Measurements from ENCODE around the gene KIF14.
"Not testable (repeated sequence)": the region's sequence is repeated elsewhere in the genome, so short reads cannot be mapped to it uniquely, and the experiment has no call there.

KIF14 gene

GRCh38 chr1:200564319-200564718 lies 56.2 kb downstream of the KIF14 start:
- H3K9me3 ChIP-seq (ENCODE audit: control insufficient read depth, low read length), result no peaks in the 10 kb centered on the region

GRCh38 chr1:200561856-200562214 lies 58.7 kb downstream of the KIF14 start:
- Histone ChIP-seq H3K27me3 (ENCODE audit: control insufficient read depth, insufficient read depth, low read length) (no peaks in the 10 kb centered on the region), H3K9ac (ENCODE audit: low read length) (no peak overlapping the region), H3K4me1 (ENCODE audit: control insufficient read depth, insufficient read depth, low read length) (peaks cover 5% of the 10 kb centered on the region), H3K9me3 (ENCODE audit: control insufficient read depth, low read length) (no peaks in the 10 kb centered on the region), H3K36me3 (ENCODE audit: control insufficient read depth, insufficient read depth, low read length) (no peaks in the 10 kb centered on the region), H3K4me3 (ENCODE audit: low read length) (no peak overlapping the region)

More at GRCh38 chr1:200564319-200564718, 56.2 kb downstream of the KIF14 start:
- no peak overlapping the region for H3K9ac ChIP-seq (ENCODE audit: low read length)
- H3K4me3 ChIP-seq (ENCODE audit: low read length), result no peak overlapping the region
- peaks cover 5% of the 10 kb centered on the region for H3K4me1 ChIP-seq (ENCODE audit: control insufficient read depth, insufficient read depth, low read length)
- H3K27me3 ChIP-seq (ENCODE audit: control insufficient read depth, insufficient read depth, low read length), result no peaks in the 10 kb centered on the region
- H3K36me3 ChIP-seq (ENCODE audit: control insufficient read depth, insufficient read depth, low read length), result no peaks in the 10 kb centered on the region

- no peaks in the 10 kb centered on the region for H3K4me1 ChIP-seq (ENCODE audit: control insufficient read depth, insufficient read depth, low read length)
- H3K9me3 ChIP-seq (ENCODE audit: control insufficient read depth, low read length), result no peaks in the 10 kb centered on the region
- no peaks in the 10 kb centered on the region for H3K36me3 ChIP-seq (ENCODE audit: control insufficient read depth, insufficient read depth, low read length)
- no peak overlapping the region for H3K4me3 ChIP-seq (ENCODE audit: low read length)
- no peaks in the 10 kb centered on the region for H3K27me3 ChIP-seq (ENCODE audit: control insufficient read depth, insufficient read depth, low read length)
- no peak overlapping the region for H3K9ac ChIP-seq (ENCODE audit: low read length)
Measured at GRCh38 chr1:200558866-200559459, 61.6 kb downstream of the KIF14 start.

- Histone ChIP-seq H3K9ac (ENCODE audit: low read length) (no peak overlapping the region), H3K9me3 (ENCODE audit: control insufficient read depth, low read length) (no peaks in the 10 kb centered on the region), H3K4me3 (ENCODE audit: low read length) (no peak overlapping the region), H3K4me1 (ENCODE audit: control insufficient read depth, insufficient read depth, low read length) (no peaks in the 10 kb centered on the region), H3K27me3 (ENCODE audit: control insufficient read depth, insufficient read depth, low read length) (no peaks in the 10 kb centered on the region), H3K36me3 (ENCODE audit: control insufficient read depth, insufficient read depth, low read length) (no peaks in the 10 kb centered on the region)
Measured at GRCh38 chr1:200556002-200556401, 64.5 kb downstream of the KIF14 start.

- H3K4me1 ChIP-seq (ENCODE audit: control insufficient read depth, insufficient read depth, low read length); H3K9me3 ChIP-seq (ENCODE audit: control insufficient read depth, low read length); H3K9ac ChIP-seq (ENCODE audit: low read length); H3K27me3 ChIP-seq (ENCODE audit: control insufficient read depth, insufficient read depth, low read length); H3K4me3 ChIP-seq (ENCODE audit: low read length); H3K36me3 ChIP-seq (ENCODE audit: control insufficient read depth, insufficient read depth, low read length): not testable (repeated sequence)
Measured at GRCh38 chr1:200552737-200553136, 67.8 kb downstream of the KIF14 start.

- Histone ChIP-seq H3K27me3 (ENCODE audit: control insufficient read depth, insufficient read depth, low read length) (no peaks in the 10 kb centered on the region), H3K9ac (ENCODE audit: low read length) (no peak overlapping the region), H3K4me3 (ENCODE audit: low read length) (no peak overlapping the region), H3K36me3 (ENCODE audit: control insufficient read depth, insufficient read depth, low read length) (no peaks in the 10 kb centered on the region), H3K9me3 (ENCODE audit: control insufficient read depth, low read length) (no peaks in the 10 kb centered on the region), H3K4me1 (ENCODE audit: control insufficient read depth, insufficient read depth, low read length) (no peaks in the 10 kb centered on the region)
Measured at GRCh38 chr1:200550367-200550766, 70.2 kb downstream of the KIF14 start.

GRCh38 chr1:200547386-200547785 lies 73.2 kb downstream of the KIF14 start:
- Histone ChIP-seq H3K4me3 (ENCODE audit: low read length) (no peak overlapping the region), H3K4me1 (ENCODE audit: control insufficient read depth, insufficient read depth, low read length) (no peaks in the 10 kb centered on the region), H3K27me3 (ENCODE audit: control insufficient read depth, insufficient read depth, low read length) (no peaks in the 10 kb centered on the region), H3K36me3 (ENCODE audit: control insufficient read depth, insufficient read depth, low read length) (no peaks in the 10 kb centered on the region), H3K9me3 (ENCODE audit: control insufficient read depth, low read length) (no peaks in the 10 kb centered on the region), H3K9ac (ENCODE audit: low read length) (no peak overlapping the region)

GRCh38 chr1:200546577-200546976 lies 74.0 kb downstream of the KIF14 start:
- Histone ChIP-seq H3K4me3 (ENCODE audit: low read length) (no peak overlapping the region), H3K36me3 (ENCODE audit: control insufficient read depth, insufficient read depth, low read length) (no peaks in the 10 kb centered on the region), H3K9me3 (ENCODE audit: control insufficient read depth, low read length) (no peaks in the 10 kb centered on the region), H3K4me1 (ENCODE audit: control insufficient read depth, insufficient read depth, low read length) (no peaks in the 10 kb centered on the region), H3K9ac (ENCODE audit: low read length) (no peak overlapping the region), H3K27me3 (ENCODE audit: control insufficient read depth, insufficient read depth, low read length) (no peaks in the 10 kb centered on the region)

GRCh38 chr1:200542162-200542561 lies 78.4 kb downstream of the KIF14 start:
- no peak overlapping the region for H3K9ac ChIP-seq (ENCODE audit: low read length)
- no peaks in the 10 kb centered on the region for H3K36me3 ChIP-seq (ENCODE audit: control insufficient read depth, insufficient read depth, low read length)
- no peaks in the 10 kb centered on the region for H3K4me1 ChIP-seq (ENCODE audit: control insufficient read depth, insufficient read depth, low read length)
- no peak overlapping the region for H3K4me3 ChIP-seq (ENCODE audit: low read length)
- no peaks in the 10 kb centered on the region for H3K9me3 ChIP-seq (ENCODE audit: control insufficient read depth, low read length)
- no peaks in the 10 kb centered on the region for H3K27me3 ChIP-seq (ENCODE audit: control insufficient read depth, insufficient read depth, low read length)

GRCh38 chr1:200540281-200540680 lies 80.3 kb downstream of the KIF14 start:
- Histone ChIP-seq H3K36me3 (ENCODE audit: control insufficient read depth, insufficient read depth, low read length) (no peaks in the 10 kb centered on the region), H3K4me3 (ENCODE audit: low read length) (no peak overlapping the region), H3K27me3 (ENCODE audit: control insufficient read depth, insufficient read depth, low read length) (no peaks in the 10 kb centered on the region), H3K9ac (ENCODE audit: low read length) (no peak overlapping the region), H3K4me1 (ENCODE audit: control insufficient read depth, insufficient read depth, low read length) (peaks cover 4% of the 10 kb centered on the region), H3K9me3 (ENCODE audit: control insufficient read depth, low read length) (no peaks in the 10 kb centered on the region)

- H3K9ac ChIP-seq (ENCODE audit: low read length), result no peak overlapping the region
- H3K27me3 ChIP-seq (ENCODE audit: control insufficient read depth, insufficient read depth, low read length), result no peaks in the 10 kb centered on the region
- no peaks in the 10 kb centered on the region for H3K9me3 ChIP-seq (ENCODE audit: control insufficient read depth, low read length)
- H3K36me3 ChIP-seq (ENCODE audit: control insufficient read depth, insufficient read depth, low read length), result no peaks in the 10 kb centered on the region
- H3K4me1 ChIP-seq (ENCODE audit: control insufficient read depth, insufficient read depth, low read length), result peaks cover 5% of the 10 kb centered on the region
- H3K4me3 ChIP-seq (ENCODE audit: low read length), result no peak overlapping the region
Measured at GRCh38 chr1:200538179-200538578, 82.4 kb downstream of the KIF14 start.

- Histone ChIP-seq H3K36me3 (ENCODE audit: control insufficient read depth, insufficient read depth, low read length) (no peaks in the 10 kb centered on the region), H3K9me3 (ENCODE audit: control insufficient read depth, low read length) (no peaks in the 10 kb centered on the region), H3K4me3 (ENCODE audit: low read length) (no peak overlapping the region), H3K4me1 (ENCODE audit: control insufficient read depth, insufficient read depth, low read length) (peaks cover 5% of the 10 kb centered on the region), H3K9ac (ENCODE audit: low read length) (no peak overlapping the region), H3K27me3 (ENCODE audit: control insufficient read depth, insufficient read depth, low read length) (no peaks in the 10 kb centered on the region)
Measured at GRCh38 chr1:200535605-200536004, 84.9 kb downstream of the KIF14 start.

GRCh38 chr1:200530623-200531261 lies 89.8 kb downstream of the KIF14 start:
- Histone ChIP-seq H3K36me3 (ENCODE audit: control insufficient read depth, insufficient read depth, low read length) (no peaks in the 10 kb centered on the region), H3K27me3 (ENCODE audit: control insufficient read depth, insufficient read depth, low read length) (no peaks in the 10 kb centered on the region), H3K9ac (ENCODE audit: low read length) (no peak overlapping the region), H3K4me3 (ENCODE audit: low read length) (no peak overlapping the region), H3K9me3 (ENCODE audit: control insufficient read depth, low read length) (no peaks in the 10 kb centered on the region), H3K4me1 (ENCODE audit: control insufficient read depth, insufficient read depth, low read length) (peaks cover 5% of the 10 kb centered on the region)
